Mucosa of stomach (tissue), 1 donor: Measurements from ENCODE around the gene CFAP206.

Experiments
- H3K27me3 ChIP-seq: one replicate; pipeline ENCODE4 v1.7.0; 2013; ENCODE audit warnings: mild to moderate bottlenecking, low read length; ENCODE audit not compliant: control insufficient read depth, insufficient read depth
- H3K36me3 ChIP-seq: one replicate; pipeline ENCODE4 v1.7.0; 2013; ENCODE audit warnings: low read length; ENCODE audit not compliant: control insufficient read depth, insufficient read depth
- H3K4me1 ChIP-seq: one replicate; pipeline ENCODE4 v1.7.0; 2013; ENCODE audit warnings: mild to moderate bottlenecking, low read length; ENCODE audit not compliant: control insufficient read depth, insufficient read depth
- H3K4me3 ChIP-seq: one replicate; pipeline ENCODE4 v1.7.0; 2013; ENCODE audit warnings: low read length
- H3K9ac ChIP-seq: one replicate; pipeline ENCODE4 v1.7.0; 2013; ENCODE audit warnings: mild to moderate bottlenecking, low read length, moderate library complexity
- H3K9me3 ChIP-seq: one replicate; pipeline ENCODE4 v1.7.0; 2013; ENCODE audit warnings: mild to moderate bottlenecking, low read length, moderate library complexity; ENCODE audit not compliant: control insufficient read depth
- donor health status: Pancreatic carcinoma.

The CFAP206 gene, protein sequence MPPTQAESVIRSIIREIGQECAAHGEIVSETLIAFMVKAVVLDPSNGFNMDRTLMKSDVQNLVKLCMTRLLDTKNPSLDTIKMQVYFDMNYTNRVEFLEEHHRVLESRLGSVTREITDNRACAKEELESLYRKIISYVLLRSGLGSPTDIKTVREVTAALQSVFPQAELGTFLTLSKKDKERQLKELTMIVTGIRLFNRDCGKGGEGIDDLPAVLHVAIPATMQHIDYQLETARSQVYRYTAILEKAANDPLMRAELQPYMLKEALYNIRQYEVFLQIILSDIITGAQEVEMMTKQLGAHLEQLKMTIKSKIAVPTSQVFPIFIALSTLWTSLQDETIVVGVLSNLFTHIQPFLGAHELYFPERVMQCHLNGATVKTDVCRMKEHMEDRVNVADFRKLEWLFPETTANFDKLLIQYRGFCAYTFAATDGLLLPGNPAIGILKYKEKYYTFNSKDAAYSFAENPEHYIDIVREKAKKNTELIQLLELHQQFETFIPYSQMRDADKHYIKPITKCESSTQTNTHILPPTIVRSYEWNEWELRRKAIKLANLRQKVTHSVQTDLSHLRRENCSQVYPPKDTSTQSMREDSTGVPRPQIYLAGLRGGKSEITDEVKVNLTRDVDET

DNA sequence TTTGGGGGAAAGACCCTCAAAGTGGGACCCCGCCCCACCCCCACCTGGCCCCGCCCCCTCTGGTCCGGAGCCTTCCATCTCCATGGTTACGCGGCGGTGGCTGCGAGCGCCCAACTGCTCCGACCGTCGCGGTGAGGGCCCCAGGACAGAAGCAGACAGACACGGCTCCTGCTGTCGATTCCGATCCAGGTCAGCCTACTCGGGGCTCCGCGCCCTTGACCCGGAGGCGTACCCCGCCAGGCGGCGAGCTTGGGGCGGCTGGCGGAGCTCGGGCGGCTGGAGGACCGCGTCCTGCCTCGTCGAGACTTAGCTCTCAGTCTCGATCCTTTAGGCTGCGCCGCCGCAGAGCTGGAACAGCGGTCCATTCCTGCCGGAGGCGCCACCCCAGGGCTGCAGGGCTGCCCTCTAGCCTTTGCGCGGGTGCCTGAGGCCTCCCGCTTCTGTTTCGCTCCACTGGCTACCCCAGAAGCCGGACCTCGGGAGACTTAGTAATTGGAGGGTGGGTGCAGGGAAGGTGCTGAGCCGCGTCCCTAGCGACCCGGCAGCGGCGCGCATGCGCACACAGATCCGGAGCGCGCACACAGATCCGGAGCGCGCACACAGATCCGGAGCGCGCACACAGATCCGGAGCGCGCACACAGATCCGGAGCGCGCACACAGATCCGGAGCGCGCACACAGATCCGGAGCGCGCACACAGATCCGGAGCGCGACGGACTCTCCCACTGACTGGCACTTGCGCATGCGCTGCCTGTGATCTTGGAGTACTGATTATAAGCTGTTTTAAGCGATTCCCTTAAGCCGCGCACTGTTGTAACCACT, at the start of gene CFAP206:
CFAP206 (plus strand) TSS at position 72 of the 820 bp plus-strand sequence. CDS start 1,868 bp downstream, outside the sequence.
- Histone ChIP-seq H3K4me3 (peak within 1 kb of the TSS; percentile 75), H3K9ac (peak within 1 kb of the TSS; percentile 59)

DNA sequence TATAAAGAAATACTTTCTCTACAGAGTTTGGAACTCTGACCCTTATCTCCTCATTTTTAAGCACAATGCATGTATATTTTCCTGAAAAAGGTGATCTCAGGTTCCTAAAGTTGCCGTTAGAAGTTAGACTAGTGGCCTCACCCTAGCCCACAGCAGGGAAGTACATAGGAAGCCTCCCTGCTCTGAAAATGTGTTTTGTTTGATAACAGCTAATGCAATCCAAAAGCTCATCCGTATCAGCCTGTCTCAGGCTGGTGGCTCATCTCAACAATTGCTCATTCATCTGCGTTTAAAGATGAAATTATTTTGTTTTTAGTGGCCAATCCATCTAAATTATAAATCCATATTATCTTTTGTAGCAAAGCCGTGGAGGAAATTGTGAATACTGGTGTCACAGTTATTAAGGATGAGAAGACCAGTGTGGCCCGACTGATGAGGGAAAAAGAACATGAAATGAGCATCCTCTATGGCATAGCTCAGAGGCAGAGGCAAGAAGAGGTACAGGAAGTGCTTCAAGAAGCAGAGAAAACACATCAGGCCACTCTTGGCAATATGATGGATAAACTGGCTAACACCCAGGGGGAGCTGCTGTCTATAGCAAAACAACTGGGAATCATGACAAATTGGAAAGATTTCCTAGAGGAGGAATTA, 43.0 kb upstream of the CFAP206 start:
- Histone ChIP-seq H3K27me3 (no peaks in the 10 kb centered on the region), H3K4me1 (no peaks in the 10 kb centered on the region), H3K9me3 (no peaks in the 10 kb centered on the region), H3K9ac (no peak overlapping the region), H3K36me3 (no peaks in the 10 kb centered on the region), H3K4me3 (no peak overlapping the region)

More for the DNA sequence above, at the start of gene CFAP206:
- Histone ChIP-seq H3K27me3 (no peaks in the 10 kb centered on the region), H3K4me1 (no peaks in the 10 kb centered on the region), H3K36me3 (no peaks in the 10 kb centered on the region), H3K9me3 (no peaks in the 10 kb centered on the region)

DNA sequence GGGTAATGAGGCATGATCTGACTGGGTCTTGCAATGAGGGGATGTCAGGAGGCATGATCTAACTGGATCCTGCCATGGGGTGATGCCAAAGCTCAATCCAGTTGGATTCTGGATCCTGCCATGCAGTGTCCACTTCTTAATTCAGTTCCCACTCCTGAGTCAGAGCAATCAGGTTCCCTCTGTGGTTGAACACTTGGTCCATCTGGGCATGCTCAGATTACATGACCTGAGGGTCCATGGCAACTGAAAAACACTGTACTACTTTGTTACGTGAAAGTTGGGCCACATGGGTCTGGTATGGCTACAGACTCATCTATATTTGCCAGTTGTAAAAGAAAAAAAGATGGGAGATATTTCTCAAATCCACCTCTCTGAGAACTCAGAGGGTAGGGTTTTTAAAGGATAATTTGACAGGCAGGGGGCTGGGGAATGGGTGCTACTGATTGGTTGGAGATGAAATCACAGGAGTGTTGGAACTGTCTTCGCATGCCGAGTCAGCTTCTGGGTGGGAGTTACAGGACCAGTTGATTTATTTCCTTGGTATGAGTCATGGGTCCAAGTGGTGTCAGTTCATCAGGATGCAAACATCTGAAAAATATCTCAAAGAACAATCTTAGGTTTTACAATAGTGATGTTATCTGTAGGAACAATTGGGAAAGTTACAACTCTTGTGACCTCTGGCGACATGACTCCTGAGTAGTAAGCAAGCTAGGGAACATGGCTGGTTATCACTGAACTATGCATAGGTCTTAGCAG, 41.5 kb upstream of the CFAP206 start:
- no peak overlapping the region for H3K4me3 ChIP-seq
- no peak overlapping the region for H3K9ac ChIP-seq
- no peaks in the 10 kb centered on the region for H3K27me3 ChIP-seq
- H3K9me3 ChIP-seq, result no peaks in the 10 kb centered on the region
- H3K4me1 ChIP-seq, result no peaks in the 10 kb centered on the region
- H3K36me3 ChIP-seq, result no peaks in the 10 kb centered on the region

DNA sequence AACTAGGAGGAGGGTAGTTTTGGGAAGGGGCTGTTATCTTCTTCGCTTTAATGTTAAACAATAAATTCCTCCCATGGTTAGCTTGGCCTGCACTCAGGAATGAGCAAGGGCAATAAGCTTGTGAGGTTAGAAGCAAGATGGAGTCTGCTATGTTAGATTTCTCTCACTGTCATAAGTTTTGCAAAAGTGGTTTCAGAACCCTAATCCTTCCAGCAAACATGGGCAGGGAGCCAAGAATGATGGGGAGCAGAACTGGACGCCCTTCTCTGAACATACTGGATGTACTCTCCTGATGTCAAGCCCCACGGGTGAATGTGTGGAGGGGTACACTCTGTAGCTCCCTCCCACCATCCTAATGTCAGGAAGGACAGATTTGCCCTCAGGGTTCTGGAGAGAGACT, 40.9 kb upstream of the CFAP206 start:
- Histone ChIP-seq H3K9ac (no peak overlapping the region), H3K4me3 (no peak overlapping the region), H3K36me3 (no peaks in the 10 kb centered on the region), H3K4me1 (no peaks in the 10 kb centered on the region), H3K27me3 (no peaks in the 10 kb centered on the region), H3K9me3 (no peaks in the 10 kb centered on the region)

DNA sequence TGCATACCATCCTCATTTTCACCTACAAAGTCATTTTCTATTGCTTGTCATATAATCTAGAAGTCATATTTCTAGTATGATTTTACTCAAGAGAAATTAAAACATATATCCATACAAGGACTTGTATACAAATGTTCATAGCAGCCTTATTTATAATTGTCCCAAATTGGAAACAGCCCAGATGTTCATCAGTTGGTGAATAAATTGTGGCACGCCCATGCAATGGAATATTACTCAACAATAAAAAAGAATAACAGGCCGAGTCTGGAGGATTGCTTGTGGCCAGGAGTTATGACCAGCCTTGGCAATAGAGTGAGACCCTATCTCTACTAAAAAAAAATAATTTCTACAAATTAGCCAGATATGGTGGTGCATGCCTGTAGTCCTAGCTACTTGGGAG, 34.4 kb upstream of the CFAP206 start:
- Histone ChIP-seq H3K27me3 (no peaks in the 10 kb centered on the region), H3K9me3 (no peaks in the 10 kb centered on the region), H3K9ac (no peak overlapping the region), H3K36me3 (no peaks in the 10 kb centered on the region), H3K4me1 (no peaks in the 10 kb centered on the region), H3K4me3 (no peak overlapping the region)

DNA sequence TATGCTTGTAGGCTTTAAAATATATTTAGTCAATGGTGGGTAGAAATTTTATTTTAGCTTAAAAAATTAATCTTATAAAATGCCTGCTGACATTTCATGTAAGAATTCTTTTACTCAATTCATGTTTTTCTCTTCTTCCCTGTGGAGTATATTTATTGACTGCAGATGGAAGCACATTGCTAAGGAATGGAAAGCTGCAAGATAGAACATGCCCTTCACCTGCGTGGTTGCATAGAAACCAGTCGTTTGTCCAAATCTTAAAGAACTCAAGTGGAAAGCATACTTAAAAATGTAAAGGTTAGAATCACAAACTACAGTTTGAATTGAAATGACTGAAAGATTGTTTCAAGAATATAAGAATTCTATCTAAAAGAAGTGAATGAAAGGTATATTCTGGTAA, 32.5 kb upstream of the CFAP206 start:
- H3K27me3 ChIP-seq, result no peaks in the 10 kb centered on the region
- H3K36me3 ChIP-seq, result no peaks in the 10 kb centered on the region
- H3K9ac ChIP-seq, result no peak overlapping the region
- H3K4me3 ChIP-seq, result no peak overlapping the region
- no peaks in the 10 kb centered on the region for H3K4me1 ChIP-seq
- H3K9me3 ChIP-seq, result no peaks in the 10 kb centered on the region

DNA sequence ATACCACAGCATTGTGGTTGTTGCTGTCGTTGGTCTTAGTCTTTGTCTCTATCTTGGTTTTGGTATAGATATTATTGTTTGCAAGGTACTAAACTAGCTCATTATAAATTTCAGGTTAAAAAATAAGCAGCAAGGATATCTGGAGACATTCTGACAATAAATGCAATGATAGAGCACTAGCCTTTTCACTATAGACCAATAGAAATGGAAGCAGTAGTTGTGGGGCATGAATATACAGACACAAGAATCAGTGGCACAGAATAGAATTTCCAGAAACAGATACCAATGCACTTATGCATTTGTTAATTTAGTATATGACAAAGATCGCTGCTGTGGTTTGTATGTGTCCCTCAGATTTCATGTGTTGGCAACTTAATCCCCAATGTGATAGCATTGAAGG, 31.1 kb upstream of the CFAP206 start:
- Histone ChIP-seq H3K9ac (no peak overlapping the region), H3K27me3 (no peaks in the 10 kb centered on the region), H3K4me1 (no peaks in the 10 kb centered on the region), H3K36me3 (no peaks in the 10 kb centered on the region), H3K4me3 (no peak overlapping the region), H3K9me3 (no peaks in the 10 kb centered on the region)

DNA sequence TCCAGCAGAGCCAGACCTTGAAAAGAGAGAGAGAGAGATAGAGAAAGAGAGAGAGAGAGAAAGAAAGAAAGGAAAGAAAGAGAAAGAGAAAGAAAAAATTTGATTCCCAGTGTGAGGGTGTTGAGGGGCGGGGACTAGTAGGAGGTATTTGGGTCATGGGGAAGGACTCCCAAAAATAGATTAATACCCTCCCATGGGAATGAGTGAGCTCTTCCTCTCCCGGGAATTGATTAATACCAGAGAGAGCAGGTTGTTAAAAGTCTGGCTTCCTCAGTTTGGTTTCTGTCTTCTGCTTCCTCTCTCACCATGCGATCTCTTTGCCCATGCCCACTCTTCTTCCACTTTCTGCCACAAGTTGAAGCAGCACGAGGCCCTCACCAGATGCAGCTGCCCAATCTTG, 28.8 kb upstream of the CFAP206 start:
- Histone ChIP-seq H3K4me3 (no peak overlapping the region), H3K9me3 (no peaks in the 10 kb centered on the region), H3K4me1 (no peaks in the 10 kb centered on the region), H3K27me3 (no peaks in the 10 kb centered on the region), H3K36me3 (no peaks in the 10 kb centered on the region), H3K9ac (no peak overlapping the region)

DNA sequence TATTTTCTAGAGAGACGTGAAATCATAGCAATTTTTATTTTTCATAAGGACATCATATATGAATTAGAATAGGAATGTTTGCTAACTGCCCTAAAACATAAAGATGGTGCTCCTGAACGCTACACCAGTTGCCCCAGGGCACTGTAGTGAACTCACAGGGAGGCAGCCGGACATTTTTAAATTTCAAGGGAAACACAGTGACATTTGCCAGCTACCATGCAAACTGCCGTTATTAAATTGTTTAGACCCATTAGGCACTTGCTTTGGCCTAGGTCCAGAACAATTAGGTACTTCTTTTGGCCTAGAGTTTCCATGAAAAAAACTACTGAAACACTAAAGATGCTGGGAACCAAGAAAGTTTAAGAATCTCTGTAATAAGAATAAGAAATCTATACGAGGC, 24.9 kb upstream of the CFAP206 start:
- Histone ChIP-seq H3K36me3 (no peaks in the 10 kb centered on the region), H3K4me1 (no peaks in the 10 kb centered on the region), H3K27me3 (no peaks in the 10 kb centered on the region), H3K9ac (no peak overlapping the region), H3K9me3 (no peaks in the 10 kb centered on the region), H3K4me3 (no peak overlapping the region)

DNA sequence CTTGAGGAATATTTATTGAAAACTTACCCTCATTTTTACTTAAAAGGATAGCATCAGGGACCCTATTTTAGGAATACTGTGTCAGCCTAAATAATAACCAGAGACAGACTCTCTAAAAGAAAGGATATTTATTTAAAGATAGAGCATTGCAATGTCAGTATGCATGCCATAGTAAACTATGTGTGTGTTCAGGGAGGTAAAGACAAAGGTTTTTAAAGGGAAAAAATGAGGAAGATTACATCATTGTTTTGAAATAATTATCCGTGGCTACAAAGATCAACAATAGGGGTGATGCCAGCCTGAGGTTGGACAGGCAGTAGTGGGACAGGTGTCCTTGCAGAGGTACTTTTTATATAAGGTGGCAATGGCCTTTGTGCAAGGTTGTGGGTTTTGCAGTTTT, 23.7 kb upstream of the CFAP206 start:
- H3K27me3 ChIP-seq, result no peaks in the 10 kb centered on the region
- no peak overlapping the region for H3K9ac ChIP-seq
- H3K4me1 ChIP-seq, result no peaks in the 10 kb centered on the region
- H3K9me3 ChIP-seq, result no peaks in the 10 kb centered on the region
- H3K36me3 ChIP-seq, result no peaks in the 10 kb centered on the region
- H3K4me3 ChIP-seq, result no peak overlapping the region

DNA sequence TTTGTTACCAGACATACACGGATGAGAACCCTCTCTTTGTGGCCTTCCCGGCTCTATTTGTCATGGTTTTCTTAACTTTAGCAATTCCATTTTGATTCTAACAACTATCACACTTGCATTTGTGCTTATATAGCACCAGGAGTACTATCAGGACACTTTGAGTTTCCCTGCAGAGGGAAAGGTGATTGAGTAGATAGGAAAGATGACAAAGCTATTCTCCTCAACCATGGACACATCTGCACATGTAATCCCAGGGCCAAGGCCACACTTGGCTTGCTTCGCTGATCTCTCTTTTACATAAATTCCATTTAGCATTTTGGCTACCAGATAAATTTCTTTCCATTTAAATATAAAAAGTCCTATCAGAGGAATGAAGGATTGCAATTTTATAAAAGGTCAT, 23.3 kb upstream of the CFAP206 start:
- no peaks in the 10 kb centered on the region for H3K9me3 ChIP-seq
- no peaks in the 10 kb centered on the region for H3K36me3 ChIP-seq
- H3K27me3 ChIP-seq, result no peaks in the 10 kb centered on the region
- H3K9ac ChIP-seq, result no peak overlapping the region
- H3K4me3 ChIP-seq, result no peak overlapping the region
- no peaks in the 10 kb centered on the region for H3K4me1 ChIP-seq
